Fibroblast of skin of back (primary cell): Measurements from ENCODE around the gene MTFR1L.

Experiments used
- DNase-seq: peaks from one replicate; pipeline ENCODE4 v3.0.0-alpha.2; 2013

MTFR1L gene

DNA sequence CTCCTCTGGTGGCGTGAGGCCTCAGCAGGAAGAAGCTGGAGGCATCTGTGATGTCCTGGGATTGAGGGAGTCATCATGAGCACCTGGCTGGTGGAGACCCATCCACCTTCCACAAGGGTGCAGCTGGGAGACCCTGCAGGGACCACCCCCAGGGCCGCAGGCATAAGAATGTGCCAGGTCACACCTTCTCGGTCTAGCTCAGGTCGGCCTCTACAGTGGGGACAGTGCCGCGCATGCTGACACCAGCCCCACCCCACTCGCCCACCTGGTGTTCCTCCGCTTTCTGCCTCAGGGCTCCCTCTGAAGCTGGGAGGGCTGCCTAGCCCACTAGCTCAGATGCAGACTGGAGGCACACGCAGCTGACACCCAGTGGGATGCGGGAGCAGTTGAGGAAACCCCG, 61.5 kb downstream of the MTFR1L start:
- DNase-seq: no peak
